ENCODE measurements around the gene CAV2.

The CAV2 gene, protein sequence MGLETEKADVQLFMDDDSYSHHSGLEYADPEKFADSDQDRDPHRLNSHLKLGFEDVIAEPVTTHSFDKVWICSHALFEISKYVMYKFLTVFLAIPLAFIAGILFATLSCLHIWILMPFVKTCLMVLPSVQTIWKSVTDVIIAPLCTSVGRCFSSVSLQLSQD

DNA sequence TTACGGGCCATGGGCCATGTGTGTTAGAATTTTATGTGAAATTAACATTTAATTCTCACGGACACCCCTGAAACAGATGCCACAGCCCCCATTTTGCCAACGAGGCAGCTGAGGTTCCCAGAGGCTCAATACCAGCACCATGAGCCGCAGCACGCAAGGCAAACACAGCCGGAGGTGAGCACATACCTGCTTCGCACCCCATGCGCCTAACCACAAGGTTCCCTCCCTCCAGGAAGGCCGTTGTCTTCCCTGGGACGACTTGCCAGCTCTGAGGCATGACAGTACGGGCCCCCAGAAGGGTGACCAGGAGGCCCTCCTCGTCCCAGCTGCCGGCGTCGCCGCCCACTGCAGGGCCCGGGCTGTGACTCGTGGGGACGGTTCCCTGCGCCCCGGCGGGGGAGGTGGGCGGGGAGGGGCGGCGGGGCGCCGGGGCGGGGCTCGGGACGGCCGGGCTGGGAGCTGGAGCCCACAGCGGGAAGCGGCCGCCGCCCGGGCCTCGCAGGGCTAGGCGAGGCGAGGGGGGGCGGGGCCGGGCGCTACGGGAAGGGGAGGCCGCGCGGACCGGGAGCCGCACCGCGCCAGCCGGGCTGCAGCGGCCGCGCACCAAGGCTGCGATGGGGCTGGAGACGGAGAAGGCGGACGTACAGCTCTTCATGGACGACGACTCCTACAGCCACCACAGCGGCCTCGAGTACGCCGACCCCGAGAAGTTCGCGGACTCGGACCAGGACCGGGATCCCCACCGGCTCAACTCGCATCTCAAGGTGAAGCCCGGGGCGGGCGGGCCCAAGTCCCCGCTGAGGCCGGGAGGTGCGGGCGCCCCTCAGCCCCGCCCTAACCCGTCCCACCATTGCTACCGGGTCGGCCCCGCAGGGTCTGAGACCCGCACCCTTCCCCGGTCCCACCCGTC is at the start of gene CAV2:
CAV2 (plus strand) TSS at position 571 of the 910 bp plus-strand sequence; CDS start at position 615, 44 bp downstream.
- no peak for DNase-seq (ENCODE audit: extremely low read depth, low read depth)
- TF ChIP-seq, protein P1, sequence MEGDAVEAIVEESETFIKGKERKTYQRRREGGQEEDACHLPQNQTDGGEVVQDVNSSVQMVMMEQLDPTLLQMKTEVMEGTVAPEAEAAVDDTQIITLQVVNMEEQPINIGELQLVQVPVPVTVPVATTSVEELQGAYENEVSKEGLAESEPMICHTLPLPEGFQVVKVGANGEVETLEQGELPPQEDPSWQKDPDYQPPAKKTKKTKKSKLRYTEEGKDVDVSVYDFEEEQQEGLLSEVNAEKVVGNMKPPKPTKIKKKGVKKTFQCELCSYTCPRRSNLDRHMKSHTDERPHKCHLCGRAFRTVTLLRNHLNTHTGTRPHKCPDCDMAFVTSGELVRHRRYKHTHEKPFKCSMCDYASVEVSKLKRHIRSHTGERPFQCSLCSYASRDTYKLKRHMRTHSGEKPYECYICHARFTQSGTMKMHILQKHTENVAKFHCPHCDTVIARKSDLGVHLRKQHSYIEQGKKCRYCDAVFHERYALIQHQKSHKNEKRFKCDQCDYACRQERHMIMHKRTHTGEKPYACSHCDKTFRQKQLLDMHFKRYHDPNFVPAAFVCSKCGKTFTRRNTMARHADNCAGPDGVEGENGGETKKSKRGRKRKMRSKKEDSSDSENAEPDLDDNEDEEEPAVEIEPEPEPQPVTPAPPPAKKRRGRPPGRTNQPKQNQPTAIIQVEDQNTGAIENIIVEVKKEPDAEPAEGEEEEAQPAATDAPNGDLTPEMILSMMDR (IDR thresholded peaks at IDR 0.05; ENCODE audit: low read depth, low read length) = no peak

DNA sequence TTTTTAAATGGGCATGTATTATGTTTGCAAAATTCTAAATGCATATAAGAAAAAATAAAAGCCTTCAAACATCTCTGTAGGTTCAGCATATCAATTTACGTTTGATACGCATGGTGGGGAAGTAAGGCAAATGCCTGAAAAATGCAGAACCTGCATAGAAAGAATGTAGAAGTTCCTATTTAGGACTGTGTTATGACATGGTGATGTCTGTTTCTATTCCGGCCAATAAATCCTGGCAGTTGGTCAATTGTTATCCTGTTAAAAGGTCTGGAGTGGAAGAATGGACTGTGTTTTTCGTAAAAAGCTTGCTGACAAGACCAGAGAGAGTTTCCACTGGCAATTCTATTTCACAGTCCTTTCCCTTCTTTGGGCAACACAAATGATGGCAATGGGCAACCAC is 49.6 kb upstream of the CAV2 start:
- DNase-seq (ENCODE audit: extremely low read depth, low read depth) = no peak
- TF ChIP-seq, protein P1 (IDR thresholded peaks at IDR 0.05; ENCODE audit: low read depth, low read length) = no peak

DNA sequence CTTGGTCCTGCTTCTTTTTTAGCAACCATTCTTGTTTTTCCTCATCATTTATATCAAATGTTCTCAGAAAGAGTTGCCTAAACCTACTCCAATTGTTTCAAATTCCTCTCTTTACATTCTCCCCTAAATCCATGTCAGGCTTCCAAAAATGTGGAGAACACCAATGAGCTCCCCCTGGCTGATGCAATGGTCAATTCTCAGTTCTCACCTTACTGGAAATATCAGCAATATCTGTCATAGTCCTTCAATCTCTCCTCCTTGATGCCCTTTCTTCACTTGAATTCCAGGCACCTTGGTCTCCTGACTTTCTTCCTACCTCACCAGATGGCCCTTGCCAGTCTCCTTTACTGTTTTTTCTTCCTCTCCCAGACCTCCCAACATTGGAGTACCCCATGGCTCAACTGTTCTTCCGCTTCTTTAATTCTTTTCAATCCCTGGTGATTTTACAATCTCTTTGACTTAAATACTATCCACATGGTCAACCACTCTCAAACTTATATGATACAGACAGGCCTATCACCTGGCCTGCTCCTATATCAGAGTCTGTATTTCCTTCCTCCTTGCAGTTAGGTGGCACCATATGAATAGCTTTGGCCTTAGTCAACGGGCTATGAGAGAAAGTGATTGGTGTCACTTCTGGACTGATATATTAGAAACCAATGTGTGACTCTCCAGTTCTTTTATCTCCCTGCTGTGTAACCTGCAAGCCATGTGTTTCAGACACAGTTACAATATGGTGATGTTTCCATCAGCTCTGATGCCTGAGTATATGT is 47.4 kb upstream of the CAV2 start:
- TF ChIP-seq, protein P1 (IDR thresholded peaks at IDR 0.05; ENCODE audit: low read depth, low read length) = no peak; the same call in 1 of the 2 replicates
- no peak for DNase-seq (ENCODE audit: extremely low read depth, low read depth)

DNA sequence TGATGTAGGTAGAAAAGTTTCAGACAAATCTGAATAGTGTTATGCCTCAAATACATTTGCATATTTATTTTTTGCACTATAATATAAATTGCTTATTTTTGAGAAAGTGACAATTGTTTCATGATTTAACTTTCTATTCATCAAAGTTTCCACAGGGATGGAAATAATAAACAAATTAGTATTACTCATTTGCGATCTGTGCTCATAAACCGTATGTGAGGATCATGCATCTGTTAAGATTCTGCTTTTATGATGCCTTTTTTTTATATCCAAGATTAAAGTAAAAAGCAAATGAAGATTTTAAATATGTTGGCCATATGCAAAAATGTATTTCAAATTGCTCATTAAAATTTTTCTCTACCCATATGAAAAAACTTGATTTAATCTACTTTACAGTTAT is 45.2 kb upstream of the CAV2 start:
- DNase-seq (ENCODE audit: extremely low read depth, low read depth) = no peak
- TF ChIP-seq, protein P1 (IDR thresholded peaks at IDR 0.05; ENCODE audit: low read depth, low read length) = no peak

DNA sequence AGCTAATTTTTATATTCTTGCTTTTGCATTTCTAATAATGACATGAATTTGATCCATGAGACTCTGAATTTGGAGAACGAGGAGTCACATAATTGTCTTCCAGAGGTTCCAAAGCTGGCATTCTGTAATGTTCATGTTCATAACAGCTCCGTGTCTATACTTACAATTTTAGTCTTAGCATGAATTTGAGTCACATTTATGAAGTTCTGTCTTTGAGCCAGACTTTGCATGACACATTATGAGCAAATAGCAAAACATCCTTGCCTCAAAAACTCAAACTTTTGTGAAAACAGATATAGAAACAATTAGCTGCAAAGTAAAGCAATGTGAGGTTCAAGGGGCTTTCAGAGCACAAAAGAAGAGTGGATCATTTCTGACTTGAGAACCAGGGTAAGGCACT is 44.5 kb upstream of the CAV2 start:
- TF ChIP-seq, protein P1 (IDR thresholded peaks at IDR 0.05; ENCODE audit: low read depth, low read length) = no peak
- no peak for DNase-seq (ENCODE audit: extremely low read depth, low read depth)

DNA sequence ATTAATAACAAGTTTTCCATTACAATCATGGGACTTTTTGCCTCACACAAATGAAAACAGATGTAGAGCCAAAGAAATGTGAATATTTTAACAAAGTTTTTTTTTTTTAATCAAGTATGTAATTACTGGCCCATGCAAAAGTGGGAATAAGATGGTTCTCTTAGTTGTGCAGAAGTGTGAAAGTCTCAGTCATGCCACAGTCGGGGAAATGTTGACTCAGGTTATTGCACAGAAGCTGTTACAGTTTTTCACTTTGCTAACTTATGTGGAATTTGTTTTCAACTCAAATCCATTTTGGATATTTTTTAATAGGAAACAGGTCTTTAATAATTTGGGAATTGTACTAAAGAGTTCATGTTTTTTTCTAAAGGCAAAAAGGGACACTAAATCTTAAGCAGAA is 44.0 kb upstream of the CAV2 start:
- TF ChIP-seq, protein P1 (IDR thresholded peaks at IDR 0.05; ENCODE audit: low read depth, low read length) = no peak
- DNase-seq (ENCODE audit: extremely low read depth, low read depth) = no peak
